HFF-Myc (cell line): ENCODE results near the gene NFKBIL1.

ENCODE experiments used
- DNase-seq: peaks from one replicate; pipeline ENCODE4 v3.0.0-alpha.2; 2011; ENCODE audit warnings: low read depth; ENCODE audit errors: extremely low read depth
- H3K4me3 ChIP-seq: replicated peaks from 2 replicates; pipeline ENCODE4 v1.5.1; 2011; ENCODE audit warnings: low read depth, mild to moderate bottlenecking, control low read depth, low read length
- TF ChIP-seq, protein P1 (sequence below): IDR thresholded peaks from 2 replicates; pipeline ENCODE4 v1.5.1; 2012; ENCODE audit warnings: mild to moderate bottlenecking, low read depth, low read length, control low read depth; ENCODE audit errors: missing control alignments

NFKBIL1 gene

DNA sequence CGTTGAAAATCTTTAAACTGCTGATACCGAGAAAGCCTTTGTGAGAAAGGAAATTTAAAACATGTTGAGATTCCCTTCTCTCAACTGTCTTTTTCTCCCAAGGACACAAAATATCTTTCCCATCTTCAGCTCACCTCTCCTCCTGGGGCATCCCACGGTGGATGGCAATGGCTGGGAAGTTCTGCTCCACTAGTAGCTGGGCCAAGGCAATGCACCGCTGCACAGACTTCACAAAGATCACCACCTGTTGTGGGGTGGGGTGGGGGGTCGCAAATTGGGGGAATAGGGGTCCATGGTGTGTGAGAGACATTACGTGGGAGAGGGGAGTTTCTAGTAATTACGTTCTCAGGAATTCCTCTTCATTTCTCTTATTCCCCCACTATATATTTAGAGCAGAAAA, 16.2 kb upstream of the NFKBIL1 start:
- TF ChIP-seq, protein P1, sequence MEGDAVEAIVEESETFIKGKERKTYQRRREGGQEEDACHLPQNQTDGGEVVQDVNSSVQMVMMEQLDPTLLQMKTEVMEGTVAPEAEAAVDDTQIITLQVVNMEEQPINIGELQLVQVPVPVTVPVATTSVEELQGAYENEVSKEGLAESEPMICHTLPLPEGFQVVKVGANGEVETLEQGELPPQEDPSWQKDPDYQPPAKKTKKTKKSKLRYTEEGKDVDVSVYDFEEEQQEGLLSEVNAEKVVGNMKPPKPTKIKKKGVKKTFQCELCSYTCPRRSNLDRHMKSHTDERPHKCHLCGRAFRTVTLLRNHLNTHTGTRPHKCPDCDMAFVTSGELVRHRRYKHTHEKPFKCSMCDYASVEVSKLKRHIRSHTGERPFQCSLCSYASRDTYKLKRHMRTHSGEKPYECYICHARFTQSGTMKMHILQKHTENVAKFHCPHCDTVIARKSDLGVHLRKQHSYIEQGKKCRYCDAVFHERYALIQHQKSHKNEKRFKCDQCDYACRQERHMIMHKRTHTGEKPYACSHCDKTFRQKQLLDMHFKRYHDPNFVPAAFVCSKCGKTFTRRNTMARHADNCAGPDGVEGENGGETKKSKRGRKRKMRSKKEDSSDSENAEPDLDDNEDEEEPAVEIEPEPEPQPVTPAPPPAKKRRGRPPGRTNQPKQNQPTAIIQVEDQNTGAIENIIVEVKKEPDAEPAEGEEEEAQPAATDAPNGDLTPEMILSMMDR: no peak
- no peak for DNase-seq
- H3K4me3 ChIP-seq: no peak overlapping the region

DNA sequence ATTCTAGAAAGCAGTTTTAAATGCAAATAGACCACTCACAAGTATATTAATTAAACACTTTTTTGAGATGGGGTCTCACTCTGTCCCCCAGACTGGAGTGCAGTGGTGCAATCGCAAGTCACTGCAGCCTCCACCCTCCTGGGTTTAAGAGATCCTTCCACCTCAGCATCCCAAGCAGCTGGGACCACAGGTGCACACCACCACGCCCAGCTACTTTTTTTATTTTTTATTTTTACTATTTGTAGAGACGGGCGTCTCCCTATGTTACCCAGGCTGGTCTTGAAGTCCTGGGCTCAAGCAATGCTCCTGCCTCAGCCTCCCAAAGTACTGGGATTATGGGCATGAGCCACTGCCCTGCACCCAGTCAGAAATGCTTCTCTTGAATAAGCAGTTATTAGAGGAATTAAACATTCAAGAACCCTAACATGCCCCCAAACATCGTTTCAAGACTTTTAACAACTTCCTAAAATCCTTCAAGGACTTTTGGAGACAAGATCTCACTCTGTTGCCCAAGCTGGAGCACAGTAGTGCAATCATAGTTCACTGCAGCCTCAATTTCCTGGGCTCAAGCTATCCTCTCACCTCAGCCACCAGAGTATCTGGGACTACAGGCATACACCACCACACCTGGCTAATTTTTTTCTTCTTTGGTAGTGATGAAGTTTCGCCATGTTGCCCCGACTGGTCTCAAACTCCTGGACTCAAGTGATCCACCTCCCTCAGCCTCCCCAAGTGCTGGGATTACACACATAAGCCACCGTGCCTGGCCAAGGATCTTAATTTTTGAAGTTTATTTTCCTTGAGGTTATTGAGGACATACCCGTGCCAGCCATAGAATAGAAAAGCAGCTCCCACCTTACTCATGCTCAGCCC, 15.4 kb upstream of the NFKBIL1 start:
- no peak overlapping the region for H3K4me3 ChIP-seq
- TF ChIP-seq, protein P1: no peak
- DNase-seq: no peak

DNA sequence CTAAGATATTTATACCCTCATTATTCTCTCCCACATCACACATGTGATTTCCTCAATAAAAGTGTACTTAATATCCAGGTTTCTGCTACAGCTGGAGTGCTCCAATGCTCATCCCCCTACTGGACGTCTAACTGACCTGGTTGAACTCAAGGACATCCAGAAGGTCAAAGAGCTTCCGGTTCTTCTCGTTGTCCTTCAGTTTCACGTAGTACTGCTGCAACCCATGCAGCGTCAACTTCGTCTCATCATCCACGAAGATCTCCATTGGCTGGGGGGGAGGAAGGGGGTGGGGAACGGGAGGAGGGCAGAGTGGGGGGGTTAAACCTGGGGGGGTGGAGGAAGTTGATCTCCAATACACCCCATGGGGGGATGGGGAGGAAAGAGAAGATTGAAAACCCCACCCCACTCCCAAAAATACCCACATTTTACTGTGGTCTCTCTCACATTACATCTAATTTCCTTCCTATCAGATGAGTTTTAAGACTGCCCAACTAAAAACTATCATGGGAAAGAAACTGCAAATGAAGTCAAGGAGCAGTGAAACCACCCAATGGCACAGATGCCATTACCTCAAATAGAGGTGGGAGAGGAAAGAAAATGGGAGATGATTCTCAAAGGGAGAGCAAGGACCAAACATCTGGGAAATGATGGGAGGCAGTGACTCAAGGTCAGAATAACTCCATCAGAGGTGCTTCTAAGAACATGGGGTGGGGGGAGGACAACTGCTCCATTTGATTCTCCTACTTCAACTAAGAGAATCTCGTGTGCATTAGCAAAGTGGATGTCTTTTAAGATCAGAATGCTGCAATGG, 14.6 kb upstream of the NFKBIL1 start:
- no peak for DNase-seq
- no peak overlapping the region for H3K4me3 ChIP-seq
- TF ChIP-seq, protein P1: no peak

DNA sequence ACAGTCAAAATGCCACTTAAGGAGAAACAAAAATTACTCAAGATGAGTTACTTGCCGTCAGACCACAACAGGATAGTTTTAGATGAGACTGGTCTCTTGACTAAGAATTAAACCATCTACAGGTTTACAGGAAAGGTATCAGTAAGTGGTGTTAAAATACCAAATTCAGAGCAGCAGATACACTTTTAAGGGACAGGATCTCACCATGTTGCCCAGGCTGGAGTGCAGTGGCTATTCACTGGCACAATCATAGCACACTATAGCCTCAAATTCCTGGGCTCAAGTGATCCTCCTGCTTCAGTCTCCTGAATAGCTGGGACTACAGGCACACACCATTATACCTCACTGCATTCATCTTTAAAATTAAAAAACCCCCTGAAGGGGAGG, 14.0 kb upstream of the NFKBIL1 start:
- no peak for DNase-seq
- H3K4me3 ChIP-seq: no peak overlapping the region
- TF ChIP-seq, protein P1: no peak

DNA sequence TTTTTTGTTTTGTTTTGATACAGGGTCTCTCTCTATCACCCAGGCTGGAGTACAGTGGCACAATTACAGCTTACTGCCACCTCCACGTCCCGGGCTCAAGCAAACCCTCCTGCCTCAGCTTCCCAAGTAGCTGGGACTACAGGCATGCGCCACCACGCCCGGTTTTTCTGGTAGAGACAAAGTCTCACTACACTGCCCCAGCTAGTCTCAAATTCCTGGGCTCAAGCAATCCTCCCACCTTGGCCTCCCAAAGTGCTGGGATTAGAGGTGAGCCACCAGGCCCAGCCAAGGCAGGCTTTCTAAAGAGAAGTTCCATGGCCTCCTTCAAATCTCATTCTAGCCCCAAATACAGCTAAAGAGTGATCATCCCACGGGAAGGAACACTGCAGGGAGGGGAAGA, 13.4 kb upstream of the NFKBIL1 start:
- DNase-seq: no peak
- no peak overlapping the region for H3K4me3 ChIP-seq
- TF ChIP-seq, protein P1: no peak

DNA sequence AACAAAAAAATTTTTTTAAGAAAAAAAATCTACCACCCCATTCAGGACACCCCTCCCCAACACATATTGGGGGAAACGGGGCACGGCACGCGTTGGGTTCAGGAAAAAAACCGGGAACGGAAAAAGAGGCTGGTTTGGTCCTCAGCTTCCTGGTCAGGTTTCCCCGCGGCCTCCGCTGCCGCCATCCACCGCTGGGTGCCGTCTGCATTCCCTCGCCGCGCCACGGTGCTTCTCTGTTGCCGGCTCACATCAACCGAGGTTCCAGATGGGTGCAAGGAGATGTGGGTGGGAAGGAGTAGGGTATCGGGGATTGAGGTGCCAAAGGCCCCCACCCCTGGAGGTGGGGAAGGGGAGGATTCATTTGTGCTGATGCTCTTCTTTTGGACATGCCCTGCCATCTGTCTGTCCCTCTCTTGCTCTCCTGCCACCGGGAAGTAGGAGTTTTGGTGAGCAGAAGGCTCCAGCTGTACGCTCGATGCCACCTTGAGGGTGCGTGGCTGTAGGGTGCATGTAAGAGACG, 12.8 kb upstream of the NFKBIL1 start:
- TF ChIP-seq, protein P1: no peak
- no peak for DNase-seq
- no peak overlapping the region for H3K4me3 ChIP-seq
